ENCODE data around the gene HES1.

DNA sequence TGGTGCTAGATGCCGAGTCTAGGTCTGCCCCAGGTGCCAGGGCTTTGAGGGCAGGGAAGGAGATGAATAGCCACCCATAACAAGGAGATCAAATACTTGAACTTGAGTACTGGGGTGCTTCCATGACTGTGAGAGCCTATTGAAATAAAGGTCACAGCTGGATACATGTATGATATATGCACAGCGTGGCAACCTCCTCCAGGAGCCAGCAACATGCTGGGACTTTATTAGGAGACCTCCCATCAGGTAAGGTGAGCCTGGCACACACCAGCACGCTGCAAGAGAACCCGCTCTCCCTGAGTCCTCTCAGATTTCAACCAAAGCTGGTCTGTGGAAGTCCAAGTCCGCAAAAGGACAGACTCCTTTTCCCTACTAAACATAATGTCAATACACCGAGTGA is 10.5 kb upstream of the HES1 start:
- TF ChIP-seq KLF1 (tag; IDR thresholded peaks at IDR 0.05) (no peak), ZNF282 (CRISPR knock-in tag; IDR thresholded peaks at IDR 0.05) (no peak), RAD21 (CRISPR knock-in tag; conservative IDR thresholded peaks at IDR 0.05 in 1 of 2, IDR thresholded peaks at IDR 0.05 in 1 of 2) (no peak), ZEB2 (IDR thresholded peaks at IDR 0.05) (no peak), SIN3B (IDR thresholded peaks at IDR 0.05; ENCODE audit: low read depth) (no peak), HNRNPLL (IDR thresholded peaks at IDR 0.05; ENCODE audit: low read depth, low read length, poor library complexity, severe bottlenecking) (no peak), HNRNPK (IDR thresholded peaks at IDR 0.05; ENCODE audit: low read depth, low read length, poor library complexity, severe bottlenecking) (no peak), JUND (IDR thresholded peaks at IDR 0.05; ENCODE audit: borderline replicate concordance, low read depth, low read length) (no peak), JUND (tag; IDR thresholded peaks at IDR 0.05; ENCODE audit: borderline replicate concordance, low read depth, low read length) (no peak)
- TF ChIP-seq, protein P1, sequence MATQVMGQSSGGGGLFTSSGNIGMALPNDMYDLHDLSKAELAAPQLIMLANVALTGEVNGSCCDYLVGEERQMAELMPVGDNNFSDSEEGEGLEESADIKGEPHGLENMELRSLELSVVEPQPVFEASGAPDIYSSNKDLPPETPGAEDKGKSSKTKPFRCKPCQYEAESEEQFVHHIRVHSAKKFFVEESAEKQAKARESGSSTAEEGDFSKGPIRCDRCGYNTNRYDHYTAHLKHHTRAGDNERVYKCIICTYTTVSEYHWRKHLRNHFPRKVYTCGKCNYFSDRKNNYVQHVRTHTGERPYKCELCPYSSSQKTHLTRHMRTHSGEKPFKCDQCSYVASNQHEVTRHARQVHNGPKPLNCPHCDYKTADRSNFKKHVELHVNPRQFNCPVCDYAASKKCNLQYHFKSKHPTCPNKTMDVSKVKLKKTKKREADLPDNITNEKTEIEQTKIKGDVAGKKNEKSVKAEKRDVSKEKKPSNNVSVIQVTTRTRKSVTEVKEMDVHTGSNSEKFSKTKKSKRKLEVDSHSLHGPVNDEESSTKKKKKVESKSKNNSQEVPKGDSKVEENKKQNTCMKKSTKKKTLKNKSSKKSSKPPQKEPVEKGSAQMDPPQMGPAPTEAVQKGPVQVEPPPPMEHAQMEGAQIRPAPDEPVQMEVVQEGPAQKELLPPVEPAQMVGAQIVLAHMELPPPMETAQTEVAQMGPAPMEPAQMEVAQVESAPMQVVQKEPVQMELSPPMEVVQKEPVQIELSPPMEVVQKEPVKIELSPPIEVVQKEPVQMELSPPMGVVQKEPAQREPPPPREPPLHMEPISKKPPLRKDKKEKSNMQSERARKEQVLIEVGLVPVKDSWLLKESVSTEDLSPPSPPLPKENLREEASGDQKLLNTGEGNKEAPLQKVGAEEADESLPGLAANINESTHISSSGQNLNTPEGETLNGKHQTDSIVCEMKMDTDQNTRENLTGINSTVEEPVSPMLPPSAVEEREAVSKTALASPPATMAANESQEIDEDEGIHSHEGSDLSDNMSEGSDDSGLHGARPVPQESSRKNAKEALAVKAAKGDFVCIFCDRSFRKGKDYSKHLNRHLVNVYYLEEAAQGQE (IDR thresholded peaks at IDR 0.05; ENCODE audit: borderline replicate concordance): no peak
- TF ChIP-seq, protein P1 (CRISPR knock-in tag; IDR thresholded peaks at IDR 0.05; ENCODE audit: low read depth): no peak
- TF ChIP-seq, protein P2, sequence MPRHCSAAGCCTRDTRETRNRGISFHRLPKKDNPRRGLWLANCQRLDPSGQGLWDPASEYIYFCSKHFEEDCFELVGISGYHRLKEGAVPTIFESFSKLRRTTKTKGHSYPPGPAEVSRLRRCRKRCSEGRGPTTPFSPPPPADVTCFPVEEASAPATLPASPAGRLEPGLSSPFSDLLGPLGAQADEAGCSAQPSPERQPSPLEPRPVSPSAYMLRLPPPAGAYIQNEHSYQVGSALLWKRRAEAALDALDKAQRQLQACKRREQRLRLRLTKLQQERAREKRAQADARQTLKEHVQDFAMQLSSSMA (CRISPR knock-in tag; IDR thresholded peaks at IDR 0.05): no peak
- TF ChIP-seq, protein P3, sequence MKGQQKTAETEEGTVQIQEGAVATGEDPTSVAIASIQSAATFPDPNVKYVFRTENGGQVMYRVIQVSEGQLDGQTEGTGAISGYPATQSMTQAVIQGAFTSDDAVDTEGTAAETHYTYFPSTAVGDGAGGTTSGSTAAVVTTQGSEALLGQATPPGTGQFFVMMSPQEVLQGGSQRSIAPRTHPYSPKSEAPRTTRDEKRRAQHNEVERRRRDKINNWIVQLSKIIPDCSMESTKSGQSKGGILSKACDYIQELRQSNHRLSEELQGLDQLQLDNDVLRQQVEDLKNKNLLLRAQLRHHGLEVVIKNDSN (CRISPR knock-in tag; IDR thresholded peaks at IDR 0.05): no peak
